GM23338 (cell line): ENCODE data around the gene MRTFA. TPM values are rescaled to one million over a fixed set of nuclear protein-coding genes. Genes with fewer than 3 reads are reported as not detected.

Experiments used
- ATAC-seq: fragments of 200-7000 bp; cut with Tn5 transposase; 3 replicates; pipeline ENCODE4 v1.9.1; 2020
- DNase-seq: peaks from one replicate; pipeline ENCODE4 v3.0.0-alpha.2; 2015; ENCODE audit warnings: low spot score
- H2AFZ ChIP-seq: fragments of 200-600 bp; sonication (generic); 2 replicates; pipeline ENCODE4 v1.8.0; 2016; ENCODE audit warnings: antibody characterized with exemption, mild to moderate bottlenecking, moderate library complexity
- H3F3A ChIP-seq: fragments of 200-600 bp; sonication (generic); replicated peaks from 2 replicates; pipeline ENCODE4 v1.8.0; 2017; ENCODE audit warnings: antibody characterized with exemption, mixed run types, low read depth
- H3K27ac ChIP-seq: fragments of 200-600 bp; sonication (generic); 2 replicates; pipeline ENCODE4 v1.6.1; 2016; ENCODE audit warnings: low read depth
- H3K27me3 ChIP-seq: fragments of 200-600 bp; sonication (generic); 2 replicates; pipeline ENCODE4 v1.8.0; 2016; ENCODE audit warnings: mild to moderate bottlenecking, mixed run types, moderate library complexity; ENCODE audit not compliant: insufficient read depth
- H3K36me3 ChIP-seq: fragments of 200-600 bp; sonication (generic); 2 replicates; pipeline ENCODE4 v1.8.0; 2016; ENCODE audit warnings: mild to moderate bottlenecking; ENCODE audit not compliant: insufficient read depth
- H3K4me1 ChIP-seq: fragments of 200-600 bp; sonication (generic); 2 replicates; pipeline ENCODE4 v1.8.0; 2016; ENCODE audit warnings: mild to moderate bottlenecking, moderate library complexity; ENCODE audit not compliant: insufficient read depth
- H3K4me2 ChIP-seq: fragments of 200-600 bp; sonication (generic); 2 replicates; pipeline ENCODE4 v1.7.1; 2017; ENCODE audit warnings: mixed run types
- H3K4me3 ChIP-seq: fragments of 200-600 bp; sonication (generic); 2 replicates; pipeline ENCODE4 v1.6.1; 2016; ENCODE audit warnings: mixed run types
- H3K79me2 ChIP-seq: fragments of 200-600 bp; sonication (generic); replicated peaks from 2 replicates; pipeline ENCODE4 v1.8.0; 2017; ENCODE audit warnings: mild to moderate bottlenecking; ENCODE audit not compliant: insufficient read depth
- H3K9me2 ChIP-seq: fragments of 200-600 bp; sonication (generic); 2 replicates; pipeline ENCODE4 v1.8.0; 2017; ENCODE audit not compliant: insufficient read depth
- H4K20me1 ChIP-seq: fragments of 200-600 bp; sonication (generic); replicated peaks from 2 replicates; pipeline ENCODE4 v1.8.0; 2017; ENCODE audit warnings: mild to moderate bottlenecking; ENCODE audit not compliant: insufficient read depth
- H3K27ac Mint-ChIP-seq: 2 replicates; pipeline ENCODE4 v1.8.0; 2020; ENCODE audit warnings: inconsistent platforms, mild to moderate bottlenecking, moderate library complexity, mixed read lengths
- H3K27me3 Mint-ChIP-seq: 3 replicates; pipeline ENCODE4 v1.8.0; 2022; ENCODE audit warnings: low read depth, mild to moderate bottlenecking, moderate library complexity, mixed read lengths, inconsistent platforms; ENCODE audit not compliant: insufficient read depth, poor library complexity
- H3K36me3 Mint-ChIP-seq: 3 replicates; pipeline ENCODE4 v1.8.0; 2021; ENCODE audit warnings: low read depth, mild to moderate bottlenecking, inconsistent platforms, moderate library complexity, mixed read lengths
- H3K4me1 Mint-ChIP-seq: 3 replicates; pipeline ENCODE4 v1.8.0; 2020; ENCODE audit warnings: mild to moderate bottlenecking, inconsistent platforms, mixed read lengths
- H3K4me3 Mint-ChIP-seq: 3 replicates; pipeline ENCODE4 v1.8.0; 2021; ENCODE audit warnings: moderate library complexity, mild to moderate bottlenecking, inconsistent platforms, mixed read lengths
- H3K9me3 Mint-ChIP-seq: 3 replicates; pipeline ENCODE4 v1.8.0; 2020; ENCODE audit warnings: moderate library complexity, mild to moderate bottlenecking, inconsistent platforms, mixed read lengths
- CREB1 ChIP-seq: fragments of 250-450 bp; sonication (Bioruptor Pico); IDR thresholded peaks from 2 replicates; pipeline ENCODE4 v1.5.0; 2020; ENCODE audit warnings: low read depth, mild to moderate bottlenecking, moderate library complexity
- EZH2phosphoT487 ChIP-seq: fragments of 200-600 bp; sonication (generic); IDR thresholded peaks from one replicate; pipeline ENCODE4 v1.8.1; 2018; ENCODE audit warnings: antibody characterized with exemption; ENCODE audit not compliant: unreplicated experiment
- JUNB ChIP-seq: IDR thresholded peaks from one replicate; pipeline ENCODE4 v1.6.1; 2016; ENCODE audit warnings: antibody characterized with exemption; ENCODE audit not compliant: unreplicated experiment
- polyA plus RNA-seq: library from polyadenylated mRNA; unstranded; fragments of >200 nt; fragmentation: Nextera tagmentation; extraction: Ambion mirVana; gene quantifications from 2 replicates; pipeline ENCODE4 v1.2.1, GENCODE V29; 2016
- total RNA-seq: library from RNA; depleted of rRNA; stranded (reverse); fragments of >200 nt; shearing (Covaris generic); gene quantifications from 2 replicates; pipeline ENCODE4 v1.2.3, GENCODE V29; 2014
- TF ChIP-seq, protein P1 (sequence below), 2 experiments: fragments of 200-600 bp in 1 of 2; sonication (generic) in 1 of 2; conservative IDR thresholded peaks; 2 replicates each; pipeline versions ENCODE4 v1.5.1 to v1.6.1; 2016 to 2017; ENCODE audit warnings: antibody characterized with exemption in 2 of 2, low read depth in 2 of 2, mild to moderate bottlenecking in 2 of 2, moderate library complexity in 1 of 2

The MRTFA gene
- total and polyA plus RNA-seq, 2 experiments from 2014 or later, result 18.1 to 92.4 TPM

DNA sequence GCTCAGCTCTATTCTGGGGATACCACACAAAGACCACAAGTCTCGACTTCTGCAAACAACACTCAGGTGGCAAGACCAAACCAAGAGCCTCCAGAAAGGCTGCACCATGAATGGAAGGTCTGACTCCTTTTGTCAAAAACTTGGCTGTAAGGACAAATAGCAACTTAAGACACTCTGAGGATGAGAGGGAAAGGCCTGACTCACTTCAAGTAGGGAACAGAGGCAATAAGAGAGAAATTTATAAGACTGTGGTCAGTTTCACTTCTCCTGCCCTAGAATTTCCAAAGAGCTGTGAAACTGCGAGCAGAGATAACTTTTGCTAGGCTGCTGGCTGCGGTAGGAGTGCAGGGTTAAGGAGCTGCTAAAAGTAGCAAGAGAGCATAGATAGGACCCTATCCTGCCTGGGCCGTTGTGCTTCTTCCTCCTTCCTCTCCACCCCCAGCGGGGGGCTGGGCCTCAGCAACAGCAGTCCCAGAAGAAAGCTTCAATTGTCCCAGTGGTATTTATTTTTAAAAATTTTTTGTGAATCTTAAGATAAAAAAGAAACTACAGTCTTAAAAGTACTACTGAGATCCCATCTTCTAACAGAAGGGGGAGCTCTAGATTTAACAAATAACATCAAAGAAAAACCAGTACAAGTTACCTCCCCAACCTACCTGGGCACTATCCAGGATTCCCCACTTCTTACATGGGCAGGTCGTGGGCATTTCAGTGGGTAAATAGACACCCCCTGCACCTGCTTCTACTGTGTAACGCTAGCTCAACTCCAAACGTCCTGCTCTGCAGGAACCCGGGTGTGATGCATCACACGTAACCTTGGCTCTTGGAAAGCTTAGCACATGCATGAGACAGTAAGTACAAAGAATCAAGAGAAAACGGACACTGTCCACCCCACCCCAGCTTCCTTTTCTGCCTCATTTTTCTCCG, 199.8 kb downstream of the MRTFA start:
- Histone ChIP-seq H3K4me2 (no peak overlapping the region), H3K79me2 (peaks cover 3% of the 10 kb centered on the region; the same call in 1 of the 2 replicates), H4K20me1 (no peaks in the 10 kb centered on the region), H3K27ac (peak overlapping the region; percentile 41; the same call in 1 of the 2 replicates), H2AFZ (no peak overlapping the region), H3K4me3 (no peak overlapping the region), H3K9me2 (no peaks in the 10 kb centered on the region), H3K4me1 (no peaks in the 10 kb centered on the region; the same call in 1 of the 2 replicates), H3F3A (0 out of 2 replicates have a peak, but pooled peaks cover 3% of the 10 kb centered on the region), H3K27me3 (no peaks in the 10 kb centered on the region), H3K36me3 (no peaks in the 10 kb centered on the region)
- Mint-ChIP-seq H3K36me3 (peaks cover 3% of the 10 kb centered on the region; the same call in 1 of the 3 replicates), H3K27ac (peak overlapping the region; percentile 0; the same call in 1 of the 2 replicates), H3K4me3 (no peak overlapping the region), H3K4me1 (peaks cover 10% of the 10 kb centered on the region; the same call in 2 of the 3 replicates), H3K27me3 (peaks cover 5% of the 10 kb centered on the region), H3K9me3 (no peaks in the 10 kb centered on the region)
- peak; percentile 77 for ATAC-seq
- peak; percentile 79 for DNase-seq
- TF ChIP-seq, protein P1, sequence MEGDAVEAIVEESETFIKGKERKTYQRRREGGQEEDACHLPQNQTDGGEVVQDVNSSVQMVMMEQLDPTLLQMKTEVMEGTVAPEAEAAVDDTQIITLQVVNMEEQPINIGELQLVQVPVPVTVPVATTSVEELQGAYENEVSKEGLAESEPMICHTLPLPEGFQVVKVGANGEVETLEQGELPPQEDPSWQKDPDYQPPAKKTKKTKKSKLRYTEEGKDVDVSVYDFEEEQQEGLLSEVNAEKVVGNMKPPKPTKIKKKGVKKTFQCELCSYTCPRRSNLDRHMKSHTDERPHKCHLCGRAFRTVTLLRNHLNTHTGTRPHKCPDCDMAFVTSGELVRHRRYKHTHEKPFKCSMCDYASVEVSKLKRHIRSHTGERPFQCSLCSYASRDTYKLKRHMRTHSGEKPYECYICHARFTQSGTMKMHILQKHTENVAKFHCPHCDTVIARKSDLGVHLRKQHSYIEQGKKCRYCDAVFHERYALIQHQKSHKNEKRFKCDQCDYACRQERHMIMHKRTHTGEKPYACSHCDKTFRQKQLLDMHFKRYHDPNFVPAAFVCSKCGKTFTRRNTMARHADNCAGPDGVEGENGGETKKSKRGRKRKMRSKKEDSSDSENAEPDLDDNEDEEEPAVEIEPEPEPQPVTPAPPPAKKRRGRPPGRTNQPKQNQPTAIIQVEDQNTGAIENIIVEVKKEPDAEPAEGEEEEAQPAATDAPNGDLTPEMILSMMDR (conservative IDR thresholded peaks at IDR 0.05; ENCODE audit: low read depth in 2 of 2), result peak; percentile 59 to 81
- no peak for TF ChIP-seq CREB1 (CRISPR knock-in tag)

DNA sequence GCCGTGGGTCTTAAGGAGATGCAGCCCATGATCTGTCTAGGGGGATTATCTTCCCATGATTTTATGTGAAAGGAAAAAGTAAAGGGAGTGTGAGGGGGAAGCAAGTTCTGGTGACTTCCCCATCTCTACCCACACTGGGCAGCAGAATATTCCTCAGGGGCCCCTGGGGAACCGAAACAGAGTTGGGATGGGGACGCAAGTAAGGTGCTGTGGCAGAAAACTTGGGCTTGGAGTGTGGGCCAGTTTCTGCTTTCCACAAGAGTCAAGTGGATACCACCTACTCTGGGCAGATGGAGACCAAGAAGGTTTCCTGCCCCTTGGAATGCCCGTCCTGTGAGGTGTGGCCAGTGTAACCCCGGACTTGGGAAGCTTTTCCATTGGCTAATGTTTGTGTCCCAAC, 201.8 kb downstream of the MRTFA start:
- no peak overlapping the region for H3K4me3 Mint-ChIP-seq
- Histone ChIP-seq H4K20me1 (no peaks in the 10 kb centered on the region), H3K9me2 (no peaks in the 10 kb centered on the region), H3K36me3 (no peaks in the 10 kb centered on the region; the same call in 1 of the 2 replicates), H3K27ac (no peak overlapping the region), H3K4me3 (no peak overlapping the region), H3K4me1 (no peaks in the 10 kb centered on the region), H2AFZ (no peak overlapping the region), H3K27me3 (no peaks in the 10 kb centered on the region), H3K4me2 (no peak overlapping the region), H3K79me2 (0 out of 2 replicates have a peak, but pooled peaks cover 3% of the 10 kb centered on the region), H3F3A (0 out of 2 replicates have a peak, but pooled peaks cover 3% of the 10 kb centered on the region)
- H3K27me3 Mint-ChIP-seq, result peaks cover 4% of the 10 kb centered on the region
- DNase-seq (no peak), ATAC-seq (no peak)
- H3K27ac Mint-ChIP-seq, result no peak overlapping the region
- peaks cover 10% of the 10 kb centered on the region; the same call in 2 of the 3 replicates for H3K4me1 Mint-ChIP-seq
- H3K36me3 Mint-ChIP-seq, result peaks cover 7% of the 10 kb centered on the region; the same call in 2 of the 3 replicates
- TF ChIP-seq JUNB, result no peak
- H3K9me3 Mint-ChIP-seq, result no peaks in the 10 kb centered on the region

DNA sequence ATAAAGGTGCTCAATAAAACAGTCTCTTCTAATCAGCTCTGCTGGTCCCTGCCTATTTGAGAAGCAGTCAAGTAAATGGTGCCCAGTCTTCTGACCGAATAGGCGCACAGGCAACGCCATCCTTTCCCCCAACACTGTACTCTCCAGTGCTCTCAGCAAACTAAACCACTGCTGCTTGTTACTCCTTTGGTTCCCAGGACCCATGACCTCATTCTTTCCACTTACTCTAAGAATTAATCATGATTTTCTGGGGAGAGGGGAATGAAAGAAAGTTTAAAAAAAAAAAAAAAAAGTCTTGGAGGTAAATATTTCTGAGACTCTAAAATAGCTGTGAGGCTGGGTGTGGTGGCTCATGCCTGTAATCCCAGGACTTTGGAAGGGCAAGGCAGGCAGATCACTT, 202.4 kb downstream of the MRTFA start:
- H3K9me2 ChIP-seq, result no peaks in the 10 kb centered on the region
- TF ChIP-seq EZH2phosphoT487, result no peak
- no peak for TF ChIP-seq JUNB
- H3K4me2 ChIP-seq, result no peak overlapping the region
- 0 out of 2 replicates have a peak, but pooled peaks cover 3% of the 10 kb centered on the region for H3F3A ChIP-seq
- H3K27ac Mint-ChIP-seq, result no peak overlapping the region
- H3K79me2 ChIP-seq, result 0 out of 2 replicates have a peak, but pooled peaks cover 3% of the 10 kb centered on the region
- H4K20me1 ChIP-seq, result no peaks in the 10 kb centered on the region
- H3K36me3 Mint-ChIP-seq, result peaks cover 11% of the 10 kb centered on the region; the same call in 2 of the 3 replicates
- H3K9me3 Mint-ChIP-seq, result no peaks in the 10 kb centered on the region
- H2AFZ ChIP-seq, result no peak overlapping the region
- peaks cover 10% of the 10 kb centered on the region; the same call in 2 of the 3 replicates for H3K4me1 Mint-ChIP-seq
- H3K27ac ChIP-seq, result no peak overlapping the region
- no peak for ATAC-seq
- no peaks in the 10 kb centered on the region for H3K27me3 ChIP-seq
- H3K4me3 ChIP-seq, result no peak overlapping the region
- no peak for DNase-seq
- H3K4me1 ChIP-seq, result no peaks in the 10 kb centered on the region
- H3K27me3 Mint-ChIP-seq, result peaks cover 3% of the 10 kb centered on the region
- H3K36me3 ChIP-seq, result no peaks in the 10 kb centered on the region; the same call in 1 of the 2 replicates
- no peak overlapping the region for H3K4me3 Mint-ChIP-seq
